KMS-11 (cell line): ENCODE results near the gene CTSZ.
"Not testable (repeated sequence)": the region's sequence is repeated elsewhere in the genome, so short reads cannot be mapped to it uniquely, and the experiment has no call there.

ENCODE experiments used
- H2AFZ ChIP-seq: fragments of 200-600 bp; sonication (generic); 2 replicates; pipeline ENCODE4 v1.6.1; 2016; ENCODE audit warnings: antibody characterized with exemption, mixed run types, low read depth
- H3K27ac ChIP-seq: fragments of 200-600 bp; sonication (generic); 2 replicates; pipeline ENCODE4 v1.6.1; 2016; ENCODE audit warnings: mild to moderate bottlenecking, mixed run types
- H3K27me3 ChIP-seq: fragments of 200-600 bp; sonication (generic); 2 replicates; pipeline ENCODE4 v1.6.1; 2017; ENCODE audit warnings: mild to moderate bottlenecking, low read depth, mixed run types, moderate library complexity; ENCODE audit not compliant: insufficient read depth
- H3K36me3 ChIP-seq: fragments of 200-600 bp; sonication (generic); 2 replicates; pipeline ENCODE4 v1.6.1; 2017; ENCODE audit warnings: mild to moderate bottlenecking, mixed run types; ENCODE audit not compliant: insufficient read depth
- H3K4me1 ChIP-seq: fragments of 200-600 bp; sonication (generic); 2 replicates; pipeline ENCODE4 v1.6.1; 2016; ENCODE audit warnings: mild to moderate bottlenecking, low read depth, mixed run types; ENCODE audit not compliant: poor library complexity, severe bottlenecking
- H3K4me2 ChIP-seq: fragments of 200-600 bp; sonication (generic); 2 replicates; pipeline ENCODE4 v1.7.0; 2016; ENCODE audit warnings: mild to moderate bottlenecking, mixed run types
- H3K4me3 ChIP-seq: fragments of 200-600 bp; sonication (generic); IDR thresholded peaks from 2 replicates; pipeline ENCODE4 v1.6.1; 2017; ENCODE audit warnings: low read depth, low read length, mixed read lengths; ENCODE audit not compliant: insufficient read depth
- H3K79me2 ChIP-seq: fragments of 200-600 bp; sonication (generic); 2 replicates; pipeline ENCODE4 v1.6.1; 2016; ENCODE audit warnings: low read depth, mixed run types; ENCODE audit not compliant: insufficient read depth
- H3K9ac ChIP-seq: fragments of 200-600 bp; sonication (generic); 2 replicates; pipeline ENCODE4 v1.6.1; 2016; ENCODE audit warnings: mild to moderate bottlenecking, mixed run types
- H4K20me1 ChIP-seq: fragments of 200-600 bp; sonication (generic); 2 replicates; pipeline ENCODE4 v1.6.1; 2016; ENCODE audit warnings: mild to moderate bottlenecking, mixed run types; ENCODE audit not compliant: insufficient read depth
- TF ChIP-seq, protein P1 (sequence below): fragments of 200-600 bp; sonication (generic); conservative IDR thresholded peaks from 2 replicates; pipeline ENCODE4 v1.6.1; 2017; ENCODE audit warnings: low read depth, mild to moderate bottlenecking, antibody characterized with exemption, low read length, moderate library complexity, mixed read lengths

CTSZ gene

DNA sequence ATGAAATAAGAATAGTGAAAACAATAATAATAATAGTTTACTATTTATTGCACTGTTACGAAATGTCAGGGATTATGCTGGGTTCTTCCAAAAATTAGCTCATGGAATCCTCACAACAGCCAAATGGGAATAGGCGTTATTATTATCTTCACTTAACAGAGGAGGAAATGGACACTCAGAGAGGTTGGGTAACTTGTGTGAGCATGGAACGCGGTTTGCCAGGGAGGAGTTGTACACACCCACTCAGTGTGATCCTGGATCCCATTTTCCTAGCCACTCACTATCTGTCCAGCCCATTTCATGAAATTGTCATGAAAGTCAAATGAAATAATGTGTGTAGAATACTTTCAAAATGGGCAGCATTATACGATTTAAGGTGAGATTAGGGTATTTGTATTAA, 21.4 kb downstream of the CTSZ start:
- peaks cover 18% of the 10 kb centered on the region for H3K36me3 ChIP-seq
- no peak overlapping the region for H3K9ac ChIP-seq
- H3K4me1 ChIP-seq, result peaks cover 15% of the 10 kb centered on the region
- no peaks in the 10 kb centered on the region; the same call in 1 of the 2 replicates for H4K20me1 ChIP-seq
- TF ChIP-seq, protein P1, sequence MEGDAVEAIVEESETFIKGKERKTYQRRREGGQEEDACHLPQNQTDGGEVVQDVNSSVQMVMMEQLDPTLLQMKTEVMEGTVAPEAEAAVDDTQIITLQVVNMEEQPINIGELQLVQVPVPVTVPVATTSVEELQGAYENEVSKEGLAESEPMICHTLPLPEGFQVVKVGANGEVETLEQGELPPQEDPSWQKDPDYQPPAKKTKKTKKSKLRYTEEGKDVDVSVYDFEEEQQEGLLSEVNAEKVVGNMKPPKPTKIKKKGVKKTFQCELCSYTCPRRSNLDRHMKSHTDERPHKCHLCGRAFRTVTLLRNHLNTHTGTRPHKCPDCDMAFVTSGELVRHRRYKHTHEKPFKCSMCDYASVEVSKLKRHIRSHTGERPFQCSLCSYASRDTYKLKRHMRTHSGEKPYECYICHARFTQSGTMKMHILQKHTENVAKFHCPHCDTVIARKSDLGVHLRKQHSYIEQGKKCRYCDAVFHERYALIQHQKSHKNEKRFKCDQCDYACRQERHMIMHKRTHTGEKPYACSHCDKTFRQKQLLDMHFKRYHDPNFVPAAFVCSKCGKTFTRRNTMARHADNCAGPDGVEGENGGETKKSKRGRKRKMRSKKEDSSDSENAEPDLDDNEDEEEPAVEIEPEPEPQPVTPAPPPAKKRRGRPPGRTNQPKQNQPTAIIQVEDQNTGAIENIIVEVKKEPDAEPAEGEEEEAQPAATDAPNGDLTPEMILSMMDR, result no peak
- no peaks in the 10 kb centered on the region for H3K27me3 ChIP-seq
- no peak overlapping the region for H2AFZ ChIP-seq
- no peak overlapping the region for H3K27ac ChIP-seq
- no peak overlapping the region for H3K4me3 ChIP-seq
- H3K79me2 ChIP-seq, result peaks cover 46% of the 10 kb centered on the region
- H3K4me2 ChIP-seq, result no peak overlapping the region

DNA sequence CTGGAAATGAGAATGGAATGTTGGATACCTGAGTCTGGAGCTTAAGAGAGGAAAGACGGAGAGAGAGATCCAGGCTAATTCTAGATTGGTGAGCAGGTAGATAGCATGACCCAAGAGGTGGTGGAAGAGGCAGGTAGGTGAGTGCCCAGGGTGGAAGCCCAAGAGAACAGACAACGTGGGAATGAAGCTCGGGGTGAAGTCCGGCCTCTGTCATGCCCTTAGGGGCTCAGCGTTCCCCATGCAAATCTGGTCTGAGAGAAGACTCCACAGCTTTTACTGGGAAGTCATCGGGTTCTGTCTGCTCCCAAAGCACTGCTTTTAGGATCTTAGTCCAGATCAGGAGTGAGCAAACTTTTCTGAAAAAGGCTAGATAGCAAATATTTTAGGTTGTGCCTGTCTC, 22.4 kb downstream of the CTSZ start:
- Histone ChIP-seq H2AFZ (no peak overlapping the region), H3K27me3 (no peaks in the 10 kb centered on the region), H3K79me2 (peaks cover 46% of the 10 kb centered on the region), H3K4me2 (no peak overlapping the region), H3K4me1 (peaks cover 15% of the 10 kb centered on the region), H3K9ac (no peak overlapping the region), H4K20me1 (no peaks in the 10 kb centered on the region; the same call in 1 of the 2 replicates), H3K4me3 (no peak overlapping the region), H3K36me3 (peaks cover 15% of the 10 kb centered on the region), H3K27ac (no peak overlapping the region)
- TF ChIP-seq, protein P1, result no peak

DNA sequence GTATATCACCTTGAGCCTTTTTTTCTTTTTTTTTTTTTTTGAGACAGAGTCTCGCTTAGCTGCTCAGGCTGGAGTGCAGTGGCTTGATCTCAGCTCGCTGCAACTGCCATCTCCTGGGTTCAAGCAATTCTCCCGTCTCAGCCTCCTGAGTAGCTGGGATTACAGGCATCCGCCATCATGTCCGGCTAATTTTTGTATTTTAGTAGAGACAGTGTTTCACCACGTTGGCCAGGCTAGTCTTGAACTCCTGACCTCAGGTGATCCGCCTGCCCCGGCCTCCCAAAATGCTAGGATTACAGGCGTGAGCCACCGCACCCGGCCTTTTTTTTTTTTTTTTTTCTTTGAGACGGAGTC, 24.0 kb downstream of the CTSZ start:
- H3K9ac ChIP-seq, H4K20me1 ChIP-seq, H3K27ac ChIP-seq, H2AFZ ChIP-seq, H3K4me2 ChIP-seq, H3K4me3 ChIP-seq, H3K27me3 ChIP-seq: not testable (repeated sequence)
- H3K4me1 ChIP-seq, result peaks cover 15% of the 10 kb centered on the region
- H3K36me3 ChIP-seq, result peaks cover 14% of the 10 kb centered on the region
- peaks cover 46% of the 10 kb centered on the region for H3K79me2 ChIP-seq

DNA sequence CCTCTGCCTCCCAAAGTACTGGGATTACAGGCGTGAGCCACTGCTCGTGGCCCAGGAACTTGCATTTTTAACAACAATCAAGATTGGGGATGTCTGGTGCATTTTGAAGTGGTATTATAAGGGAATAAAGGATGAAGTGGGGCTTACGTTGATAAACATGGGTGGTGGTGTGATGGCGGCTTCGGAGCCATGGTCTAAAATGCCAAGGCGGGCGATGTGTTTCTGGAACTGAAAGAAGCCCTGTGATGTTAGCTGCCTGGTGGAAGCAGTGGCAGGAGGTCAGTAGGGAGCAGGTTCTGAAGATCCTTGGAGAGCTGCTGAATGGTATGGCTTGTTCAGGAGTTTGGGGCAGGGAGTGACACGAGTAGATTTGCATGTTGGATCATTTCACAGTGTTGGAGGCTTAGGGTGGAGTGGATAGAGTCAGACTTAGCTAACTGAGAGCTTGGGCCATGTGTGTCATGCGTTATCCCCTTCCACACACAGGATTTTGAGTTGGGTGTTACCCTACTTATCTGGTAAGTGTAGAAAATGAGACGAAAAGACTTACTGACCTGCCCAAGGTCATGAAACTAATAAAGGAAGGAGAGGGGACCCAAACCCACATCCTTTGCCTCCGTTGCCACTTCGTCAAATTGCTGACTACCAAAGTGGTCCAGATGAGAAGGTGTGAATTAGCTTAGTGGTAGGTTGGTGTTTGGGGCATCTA, 24.5 kb downstream of the CTSZ start:
- Histone ChIP-seq H3K4me3 (no peak overlapping the region), H3K9ac (peak overlapping the region; percentile 83; the same call in 1 of the 2 replicates)
- TF ChIP-seq, protein P1, result no peak

DNA sequence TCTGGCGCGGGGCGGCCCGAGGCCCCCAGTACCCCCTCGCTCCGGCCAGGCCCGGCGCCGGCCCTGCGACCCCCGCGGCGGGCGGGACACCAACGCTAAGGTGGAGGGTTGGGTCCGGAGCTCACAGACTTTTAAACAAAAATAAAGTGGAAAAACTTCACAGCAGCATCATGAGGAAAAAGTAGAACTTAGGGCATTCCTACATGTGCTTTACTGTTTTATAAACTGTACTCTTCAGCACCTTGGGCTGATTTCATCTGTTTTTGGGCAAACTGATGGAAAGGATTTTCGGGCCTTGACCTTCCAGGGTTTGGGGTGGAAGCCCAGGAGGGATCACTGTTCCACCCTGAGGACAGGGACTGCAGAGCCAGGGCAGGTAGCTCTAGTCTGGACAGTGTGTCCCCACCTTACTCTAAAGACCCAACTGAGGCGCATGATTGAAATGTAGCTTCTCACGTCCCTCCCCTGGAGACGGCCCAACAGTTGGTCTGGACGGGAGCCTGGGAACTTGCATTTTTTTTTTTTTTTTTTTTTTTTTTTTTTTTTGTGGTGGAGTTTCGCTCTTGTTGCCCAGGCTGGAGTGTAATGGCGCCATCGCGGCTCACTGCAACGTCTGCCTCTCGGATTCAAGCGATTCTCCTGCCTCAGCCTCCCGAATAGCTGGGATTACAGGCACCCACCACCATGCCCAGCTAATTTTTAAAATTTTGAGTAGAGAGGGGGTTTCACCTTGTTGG, 25.3 kb downstream of the CTSZ start:
- Histone ChIP-seq H3K9ac (peak overlapping the region; percentile 83), H3K4me2 (peak overlapping the region; percentile 87), H2AFZ (peak overlapping the region; percentile 55), H3K4me3 (no peak overlapping the region), H3K4me1 (peaks cover 15% of the 10 kb centered on the region), H3K36me3 (peaks cover 2% of the 10 kb centered on the region), H3K27me3 (no peaks in the 10 kb centered on the region), H3K27ac (peak overlapping the region; percentile 67), H4K20me1 (no peaks in the 10 kb centered on the region), H3K79me2 (peaks cover 46% of the 10 kb centered on the region)
- TF ChIP-seq, protein P1, result no peak

More for the DNA sequence above, 24.5 kb downstream of the CTSZ start:
- no peaks in the 10 kb centered on the region; the same call in 1 of the 2 replicates for H4K20me1 ChIP-seq
- no peaks in the 10 kb centered on the region for H3K27me3 ChIP-seq
- peaks cover 46% of the 10 kb centered on the region for H3K79me2 ChIP-seq
- H3K4me1 ChIP-seq, result peaks cover 15% of the 10 kb centered on the region
- no peak overlapping the region for H2AFZ ChIP-seq
- H3K36me3 ChIP-seq, result peaks cover 8% of the 10 kb centered on the region
- H3K4me2 ChIP-seq, result peak overlapping the region; percentile 87
- no peak overlapping the region; the same call in 1 of the 2 replicates for H3K27ac ChIP-seq
